Upper lobe of left lung (tissue), 6 donors: ENCODE results near the gene ELOB. TPM values are rescaled to one million over a fixed set of nuclear protein-coding genes. Genes with fewer than 3 reads are reported as not detected.
"Not testable (repeated sequence)": the region's sequence is repeated elsewhere in the genome, so short reads cannot be mapped to it uniquely, and the experiment has no call there.

ENCODE experiments used
- ATAC-seq, 2 donors: fragments of 200-7000 bp; cut with Tn5 transposase; one replicate each; pipeline ENCODE4 v1.9.1; 2022; ENCODE audit warnings: mild to moderate bottlenecking in 2 of 2, moderate library complexity in 2 of 2; ENCODE audit not compliant: low FRiP score in 2 of 2
- DNase-seq, 2 donors: peaks; one replicate each; pipeline ENCODE4 v3.0.0-alpha.2; 2019 to 2020
- H3K27ac ChIP-seq, 4 donors: fragments of 200-600 bp; sonication (generic); one replicate each; pipeline ENCODE4 v1.5.1; 2016 to 2019
- H3K27me3 ChIP-seq, 4 donors: fragments of 200-600 bp; sonication (generic); one replicate each; pipeline ENCODE4 v1.5.1; 2017 to 2019
- H3K36me3 ChIP-seq, 4 donors: fragments of 200-600 bp; sonication (generic); one replicate each; pipeline ENCODE4 v1.5.1; 2016 to 2019
- H3K4me1 ChIP-seq, 4 donors: fragments of 200-600 bp; sonication (generic); one replicate each; pipeline ENCODE4 v1.5.1; 2018 to 2019
- H3K4me3 ChIP-seq, 4 donors: fragments of 200-600 bp; sonication (generic); one replicate each; pipeline ENCODE4 v1.5.1; 2017 to 2019; ENCODE audit warnings: mild to moderate bottlenecking in 2 of 4, moderate library complexity in 1 of 4
- H3K9me3 ChIP-seq, 4 donors: fragments of 200-600 bp; sonication (generic); one replicate each; pipeline ENCODE4 v1.5.1; 2018 to 2019
- CTCF ChIP-seq, 6 experiments: fragments of 450-650 bp in 4 of 6; fragments of 200-600 bp in 2 of 6; sonication (generic) in 2 of 6; IDR thresholded peaks; one replicate each; pipeline ENCODE4 v1.5.1; 2016 to 2019; ENCODE audit warnings: antibody characterized with exemption in 6 of 6
- EP300 ChIP-seq, 4 donors: sonication (generic); formaldehyde crosslinking; IDR thresholded peaks; one replicate each; pipeline ENCODE4 v1.5.1; 2017; ENCODE audit warnings: antibody characterized with exemption in 4 of 4, control low read depth in 2 of 4
- POLR2A ChIP-seq, 4 donors: fragments of 450-650 bp; IDR thresholded peaks; one replicate each; pipeline ENCODE4 v1.5.1; 2016 to 2017; ENCODE audit warnings: antibody characterized with exemption in 4 of 4, mild to moderate bottlenecking in 2 of 4
- POLR2AphosphoS5 ChIP-seq, 2 donors: sonication (generic); formaldehyde crosslinking; IDR thresholded peaks; one replicate each; pipeline ENCODE4 v1.5.1; 2017; ENCODE audit warnings: antibody characterized with exemption in 2 of 2
- WGBS, 2 donors: methylation state at CpG; one replicate each; pipeline ENCODE4 v1.1.5; 2017 to 2018; 5-methylcytosine and 5-hydroxymethylcytosine counted together
- total RNA-seq, 6 donors: library from RNA; depleted of rRNA in 4 of 6; stranded (reverse); fragments of >200 nt in 4 of 6; gene quantifications; one replicate each; pipeline versions ENCODE4 v1.1.0 to v1.2.1, GENCODE V29; 2016 to 2021
- donor health status: DM: no; HTN: no; CAD: no; lungs with moderate emphysema.
- donor health status: DM: no; HTN: yes; CAD: no; lungs with severe emphysema.

Gene ELOB
- total RNA-seq, 6 donors from 2014 or later, result 73.3 to 245 (median 145) TPM

GRCh38 chr16:2734844-2735515 lies 42.1 kb downstream of the ELOB start:
- Histone ChIP-seq H3K27me3 (no peaks in the 10 kb centered on the region), H3K4me1 (no peaks in the 10 kb centered on the region), H3K27ac (peak overlapping the region in 1 of 4 donors; percentile 21), H3K9me3 (no peaks in the 10 kb centered on the region), H3K4me3 (no peak overlapping the region), H3K36me3 (no peaks in the 10 kb centered on the region)
- ATAC-seq, result no peak
- DNase-seq, result no peak
- TF ChIP-seq POLR2A (IDR thresholded peaks at IDR 0.05) (no peak), EP300 (IDR thresholded peaks at IDR 0.05) (no peak), POLR2AphosphoS5 (IDR thresholded peaks at IDR 0.05) (no peak)
- WGBS, 2 donors, result 56 to 70% methylated on average over 10 of the region's 10 CpGs

- DNase-seq, result no peak
- Histone ChIP-seq H3K27me3 (no peaks in the 10 kb centered on the region), H3K27ac (no peak overlapping the region), H3K9me3 (no peaks in the 10 kb centered on the region), H3K4me1 (no peaks in the 10 kb centered on the region), H3K36me3 (no peaks in the 10 kb centered on the region), H3K4me3 (no peak overlapping the region)
- no peak for TF ChIP-seq CTCF (IDR thresholded peaks at IDR 0.05)
- no peak for TF ChIP-seq EP300 (IDR thresholded peaks at IDR 0.05)
- ATAC-seq, result no peak
- 83 to 86% methylated on average over 7 of the region's 7 CpGs for WGBS, 2 donors
Measured at GRCh38 chr16:2728034-2728433, 49.0 kb downstream of the ELOB start.

GRCh38 chr16:2726923-2727322 lies 50.2 kb downstream of the ELOB start:
- DNase-seq (no peak), ATAC-seq (no peak)
- 77 to 83% methylated on average over 5 of the region's 5 CpGs for WGBS, 2 donors
- Histone ChIP-seq H3K27me3 (no peaks in the 10 kb centered on the region), H3K4me3 (no peak overlapping the region), H3K4me1 (peaks cover 0 to 2% (median under 1%) of the 10 kb centered on the region in 4 donors), H3K9me3 (no peaks in the 10 kb centered on the region), H3K27ac (no peak overlapping the region), H3K36me3 (no peaks in the 10 kb centered on the region)
- TF ChIP-seq CTCF (IDR thresholded peaks at IDR 0.05) (no peak), POLR2A (IDR thresholded peaks at IDR 0.05) (no peak), EP300 (IDR thresholded peaks at IDR 0.05) (no peak), POLR2AphosphoS5 (IDR thresholded peaks at IDR 0.05) (no peak)

GRCh38 chr16:2724816-2725348 lies 52.2 kb downstream of the ELOB start:
- H3K27ac ChIP-seq, result no peak overlapping the region
- no peaks in the 10 kb centered on the region for H3K9me3 ChIP-seq
- TF ChIP-seq EP300 (IDR thresholded peaks at IDR 0.05) (no peak), CTCF (IDR thresholded peaks at IDR 0.05) (no peak), POLR2A (IDR thresholded peaks at IDR 0.05) (no peak), POLR2AphosphoS5 (IDR thresholded peaks at IDR 0.05) (no peak)
- WGBS, 2 donors, result 68 to 69% methylated on average over 13 to 16 of the region's 16 CpGs
- H3K27me3 ChIP-seq, result no peaks in the 10 kb centered on the region
- H3K4me3 ChIP-seq, result no peak overlapping the region
- no peaks in the 10 kb centered on the region for H3K36me3 ChIP-seq
- DNase-seq (peak in 1 of 2 donors; percentile 72), ATAC-seq (no peak)
- peaks cover 3 to 18% (median 14%) of the 10 kb centered on the region in 4 donors for H3K4me1 ChIP-seq

- WGBS, 2 donors, result 80 to 81% methylated on average over 7 of the region's 7 CpGs
- Histone ChIP-seq H3K4me3 (no peak overlapping the region), H3K36me3 (no peaks in the 10 kb centered on the region), H3K9me3 (no peaks in the 10 kb centered on the region), H3K27ac (no peak overlapping the region), H3K4me1 (peaks cover 9 to 25% (median 21%) of the 10 kb centered on the region in 4 donors), H3K27me3 (no peaks in the 10 kb centered on the region)
- ATAC-seq (no peak), DNase-seq (no peak)
- no peak for TF ChIP-seq EP300 (IDR thresholded peaks at IDR 0.05)
- no peak for TF ChIP-seq POLR2A (IDR thresholded peaks at IDR 0.05)
- no peak for TF ChIP-seq POLR2AphosphoS5 (IDR thresholded peaks at IDR 0.05)
- no peak for TF ChIP-seq CTCF (IDR thresholded peaks at IDR 0.05)
Measured at GRCh38 chr16:2724088-2724676, 52.9 kb downstream of the ELOB start.

- H3K27me3 ChIP-seq, ATAC-seq, DNase-seq, H3K36me3 ChIP-seq, H3K9me3 ChIP-seq: not testable (repeated sequence)
- 26 to 29% methylated on average over 14 of the region's 14 CpGs for WGBS, 2 donors
- H3K4me1 ChIP-seq, result peaks cover 11 to 31% (median 26%) of the 10 kb centered on the region in 4 donors
- H3K27ac ChIP-seq, result peak overlapping the region; percentile 73 to 90 (median 84)
- peak overlapping the region; percentile 60 to 78 (median 68) for H3K4me3 ChIP-seq
Measured at GRCh38 chr16:2721634-2722173, 55.4 kb downstream of the ELOB start.
